Naive B cell (primary cell): Measurements from ENCODE around the gene ANKRD13D. TPM values are rescaled to one million over a fixed set of nuclear protein-coding genes. Genes with fewer than 3 reads are reported as not detected.
A peak's percentile ranks its signal among the peaks of the same experiment; 100 is the strongest.
"Not testable (repeated sequence)": the region's sequence is repeated elsewhere in the genome, so short reads cannot be mapped to it uniquely, and the experiment has no call there.

Source experiments
- ATAC-seq, 2 donors: fragments of 150-1000 bp; cut with Tn5 transposase; 2 replicates each; pipeline ENCODE4 v1.10.0; 2021; ENCODE audit warnings: low read depth in 2 of 2, mild to moderate bottlenecking in 2 of 2, moderate library complexity in 2 of 2
- DNase-seq: peaks from one replicate; pipeline ENCODE4 v3.0.0; 2022
- H3K27ac Mint-ChIP-seq, 6 donors: one replicate each; pipeline ENCODE4 v1.8.0; 2020 to 2022; ENCODE audit warnings: mild to moderate bottlenecking in 6 of 6, mixed read lengths in 6 of 6, moderate library complexity in 5 of 6, inconsistent platforms in 2 of 6
- H3K27me3 Mint-ChIP-seq, 3 donors: one replicate each; pipeline ENCODE4 v1.8.0; 2021 to 2022; ENCODE audit warnings: mixed read lengths in 3 of 3, mild to moderate bottlenecking in 1 of 3
- H3K36me3 Mint-ChIP-seq, 2 donors: one replicate each; pipeline ENCODE4 v1.8.0; 2020 to 2022; ENCODE audit warnings: mixed read lengths in 2 of 2, inconsistent platforms in 1 of 2, mild to moderate bottlenecking in 1 of 2
- H3K4me1 Mint-ChIP-seq, 3 donors: one replicate each; pipeline ENCODE4 v1.8.0; 2020 to 2022; ENCODE audit warnings: mixed read lengths in 3 of 3, inconsistent platforms in 1 of 3, mild to moderate bottlenecking in 1 of 3, moderate library complexity in 1 of 3
- H3K4me3 Mint-ChIP-seq, 8 donors: one replicate each; pipeline ENCODE4 v1.8.0; 2020 to 2022; ENCODE audit warnings: mild to moderate bottlenecking in 8 of 8, mixed read lengths in 8 of 8, moderate library complexity in 8 of 8, inconsistent platforms in 2 of 8
- H3K9me3 Mint-ChIP-seq, 7 donors: one replicate each; pipeline ENCODE4 v1.8.0; 2020 to 2022; ENCODE audit warnings: mixed read lengths in 7 of 7, mild to moderate bottlenecking in 5 of 7, inconsistent platforms in 2 of 7, moderate library complexity in 1 of 7
- polyA plus RNA-seq, 6 donors: library from polyadenylated mRNA; unstranded; fragments of 300-500 nt; fragmentation: Illumina TruSeq; gene quantifications; one replicate each; pipeline ENCODE4 v1.2.3, GENCODE V29; 2021; ENCODE audit warnings: low read depth in 6 of 6

Gene ANKRD13D
- polyA plus RNA-seq, 6 donors from 2014 or later: 3.5 to 18.4 (median 8.4) TPM

DNA sequence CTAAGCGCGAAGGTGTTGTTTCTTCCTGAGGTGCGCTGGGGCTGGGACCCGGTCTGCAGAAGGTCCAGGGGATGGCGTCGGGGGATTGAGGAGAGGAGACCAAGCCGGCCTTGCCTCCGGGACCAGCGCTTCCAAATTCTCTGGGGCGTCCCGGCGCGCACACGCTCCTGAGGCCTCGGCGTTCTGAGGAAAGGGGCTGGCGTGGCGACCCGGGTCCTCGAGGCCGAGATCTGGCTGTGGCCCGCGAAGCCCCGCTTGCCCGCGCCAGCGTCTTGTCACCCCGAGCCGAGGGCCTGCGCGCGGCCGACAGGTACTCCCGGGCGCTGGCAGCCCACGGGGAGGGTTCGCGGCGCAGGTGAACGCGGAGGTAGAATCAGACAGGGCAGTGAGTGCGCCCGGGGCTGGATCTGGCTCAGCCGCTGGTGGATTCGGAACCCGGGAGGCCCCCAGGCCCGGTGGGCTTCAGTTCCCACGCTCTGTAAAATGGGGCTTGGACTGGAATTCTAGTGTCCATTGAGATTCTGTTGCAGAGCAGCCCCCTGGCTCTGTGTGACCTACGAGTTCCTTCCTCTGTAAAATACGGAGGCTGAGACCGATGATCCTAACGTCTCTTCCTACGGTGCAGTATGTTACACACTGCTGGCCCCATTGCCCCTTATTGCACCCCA lies 28.9 kb downstream of the ANKRD13D start:
- DNase-seq (no peak), ATAC-seq (peak; percentile 20 to 32)
- H3K9me3 Mint-ChIP-seq: no peaks in the 10 kb centered on the region

DNA sequence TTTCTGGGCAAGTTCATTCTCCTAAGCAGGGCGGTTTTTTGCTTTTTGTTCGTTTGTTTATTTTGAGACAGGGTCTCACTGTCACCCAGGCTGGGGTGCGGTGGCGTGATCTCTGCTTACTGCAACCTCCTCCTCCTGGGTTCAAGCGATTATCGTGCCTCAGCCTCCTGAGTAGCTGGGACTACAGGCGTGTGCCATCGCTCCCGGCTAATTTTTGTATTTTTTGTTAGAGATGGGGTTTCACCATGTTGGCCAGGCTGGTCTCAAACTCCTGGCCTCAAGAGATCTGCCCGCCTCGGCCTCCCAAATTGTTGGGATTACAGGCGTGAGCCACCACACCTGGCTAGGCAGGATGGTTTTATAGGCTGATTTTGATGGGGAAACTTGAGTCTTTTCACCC lies 29.8 kb downstream of the ANKRD13D start:
- not testable (repeated sequence) for ATAC-seq, H3K36me3 Mint-ChIP-seq, DNase-seq, H3K9me3 Mint-ChIP-seq, H3K27me3 Mint-ChIP-seq
- peaks cover 24 to 43% (median 36%) of the 10 kb centered on the region in 3 donors for H3K4me1 Mint-ChIP-seq
- peak overlapping the region; percentile 91 to 100 (median 98) for H3K4me3 Mint-ChIP-seq
- peak overlapping the region in 1 of 6 donors; percentile 60 for H3K27ac Mint-ChIP-seq

More for the DNA sequence above, 28.9 kb downstream of the ANKRD13D start:
- Mint-ChIP-seq H3K4me1 (peaks cover 29 to 48% (median 42%) of the 10 kb centered on the region in 3 donors), H3K27me3 (no peaks in the 10 kb centered on the region), H3K36me3 (peaks cover 0 to 4% of the 10 kb centered on the region in 2 donors), H3K4me3 (peak overlapping the region; percentile 91 to 100 (median 98)), H3K27ac (peak overlapping the region; percentile 93 to 99 (median 96))

DNA sequence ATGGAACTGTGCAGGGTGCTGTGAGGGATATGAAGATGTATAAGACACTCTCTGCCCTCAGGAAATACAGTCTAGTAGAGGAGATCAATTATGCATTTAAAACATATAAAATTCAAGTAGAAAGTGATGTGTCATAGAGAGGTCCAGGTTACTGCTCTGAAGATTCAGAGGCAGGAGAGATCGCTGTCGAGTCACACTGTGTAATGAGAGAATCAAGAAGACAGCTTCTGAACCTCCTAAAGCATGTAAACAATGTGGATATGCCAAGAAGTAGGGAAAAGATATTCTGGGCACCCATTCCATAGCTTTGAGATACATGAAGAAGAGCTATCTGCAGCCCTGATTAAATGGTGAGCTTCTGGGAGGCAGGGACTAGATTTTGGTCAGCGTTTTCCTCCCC lies 30.9 kb downstream of the ANKRD13D start:
- Mint-ChIP-seq H3K36me3 (peaks cover 0 to 4% of the 10 kb centered on the region in 2 donors), H3K4me1 (peaks cover 24 to 38% (median 35%) of the 10 kb centered on the region in 3 donors), H3K4me3 (peak overlapping the region in 1 of 8 donors; percentile 98), H3K27ac (no peak overlapping the region), H3K9me3 (no peaks in the 10 kb centered on the region), H3K27me3 (no peaks in the 10 kb centered on the region)
- DNase-seq (no peak), ATAC-seq (no peak)

DNA sequence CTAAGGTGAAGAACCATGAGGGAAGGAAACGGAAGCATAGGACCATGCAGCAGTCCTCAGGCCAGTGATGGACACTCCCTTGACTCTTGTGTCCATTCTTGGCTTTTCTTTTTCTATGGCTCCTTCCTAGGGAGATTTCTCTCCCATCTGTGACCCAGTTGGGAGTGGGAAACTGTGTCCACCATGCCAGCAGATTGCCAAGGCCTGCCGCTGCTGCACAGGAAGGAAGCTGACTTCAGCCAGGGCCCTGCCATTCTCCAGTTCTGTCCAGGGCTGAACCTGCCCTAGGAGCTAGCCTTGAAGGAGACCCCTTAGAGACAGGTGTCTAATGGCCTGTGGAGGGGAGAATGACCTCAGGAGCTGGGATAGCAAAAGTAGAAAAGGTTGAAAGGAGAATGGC lies 31.6 kb downstream of the ANKRD13D start:
- Mint-ChIP-seq H3K4me3 (peak overlapping the region in 1 of 8 donors; percentile 98), H3K4me1 (peaks cover 24 to 38% (median 35%) of the 10 kb centered on the region in 3 donors), H3K27ac (no peak overlapping the region), H3K36me3 (peaks cover 0 to 4% of the 10 kb centered on the region in 2 donors), H3K9me3 (no peaks in the 10 kb centered on the region), H3K27me3 (no peaks in the 10 kb centered on the region)
- no peak for ATAC-seq
- DNase-seq: no peak

DNA sequence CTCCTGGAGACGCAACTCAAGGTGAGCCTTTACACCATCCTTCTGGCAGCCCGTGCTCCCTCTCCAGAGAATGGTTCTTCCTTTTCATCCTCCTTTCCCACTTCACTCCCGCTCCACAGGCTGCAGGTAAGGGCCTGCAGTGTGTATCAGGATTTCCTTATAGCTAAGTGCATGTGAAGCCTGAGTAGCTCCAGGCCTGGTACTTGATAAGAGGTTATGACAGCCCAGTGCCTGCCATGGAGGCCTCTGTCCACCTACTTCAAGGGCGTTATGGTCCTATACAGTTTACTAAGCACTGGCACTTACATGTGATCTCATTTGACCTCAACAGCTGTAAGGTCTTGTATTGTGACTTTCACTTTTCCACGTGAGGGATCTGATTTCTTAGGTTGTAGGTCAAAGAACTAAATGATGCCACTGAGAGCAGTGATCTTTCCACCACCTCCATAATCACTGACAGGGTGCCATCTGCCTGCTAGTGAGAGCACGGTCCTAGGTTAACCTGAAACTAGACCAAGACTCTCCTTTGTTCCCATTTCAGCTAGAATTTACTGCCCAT lies 32.3 kb downstream of the ANKRD13D start:
- peaks cover 23 to 38% (median 35%) of the 10 kb centered on the region in 3 donors for H3K4me1 Mint-ChIP-seq
- H3K36me3 Mint-ChIP-seq: peaks cover 0 to 8% of the 10 kb centered on the region in 2 donors
- peak overlapping the region in 1 of 8 donors; percentile 13 for H3K4me3 Mint-ChIP-seq

DNA sequence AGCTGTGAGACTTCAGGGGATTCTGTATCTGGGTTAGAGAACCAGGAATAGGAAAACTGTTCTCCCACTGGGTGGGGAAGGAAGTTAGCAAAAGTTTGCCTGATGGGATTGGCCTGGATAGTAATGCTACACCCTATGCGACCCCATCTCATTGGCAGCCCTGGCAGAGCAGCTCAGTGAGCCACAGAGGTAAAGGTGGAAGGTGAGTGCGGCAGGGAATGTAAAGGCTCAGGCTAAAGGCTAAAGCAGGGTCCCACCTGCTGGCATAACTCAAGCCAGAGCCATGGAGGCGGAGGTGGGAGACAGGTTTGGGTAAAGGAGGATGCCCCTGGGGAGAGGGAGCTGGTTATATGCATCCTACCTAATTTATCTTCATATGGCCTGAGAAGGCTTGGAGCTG lies 32.9 kb downstream of the ANKRD13D start:
- peaks cover 0 to 8% of the 10 kb centered on the region in 2 donors for H3K36me3 Mint-ChIP-seq
- DNase-seq: no peak
- peaks cover 19 to 35% (median 32%) of the 10 kb centered on the region in 3 donors for H3K4me1 Mint-ChIP-seq
- ATAC-seq: no peak
- no peak overlapping the region for H3K27ac Mint-ChIP-seq
- H3K9me3 Mint-ChIP-seq: no peaks in the 10 kb centered on the region
- no peaks in the 10 kb centered on the region for H3K27me3 Mint-ChIP-seq
- H3K4me3 Mint-ChIP-seq: peak overlapping the region in 2 of 8 donors; percentile 13 to 41

More for the DNA sequence above, 32.3 kb downstream of the ANKRD13D start:
- Mint-ChIP-seq H3K27me3 (no peaks in the 10 kb centered on the region), H3K9me3 (no peaks in the 10 kb centered on the region), H3K27ac (peak overlapping the region in 1 of 6 donors; percentile 27)
- DNase-seq (no peak), ATAC-seq (no peak)

DNA sequence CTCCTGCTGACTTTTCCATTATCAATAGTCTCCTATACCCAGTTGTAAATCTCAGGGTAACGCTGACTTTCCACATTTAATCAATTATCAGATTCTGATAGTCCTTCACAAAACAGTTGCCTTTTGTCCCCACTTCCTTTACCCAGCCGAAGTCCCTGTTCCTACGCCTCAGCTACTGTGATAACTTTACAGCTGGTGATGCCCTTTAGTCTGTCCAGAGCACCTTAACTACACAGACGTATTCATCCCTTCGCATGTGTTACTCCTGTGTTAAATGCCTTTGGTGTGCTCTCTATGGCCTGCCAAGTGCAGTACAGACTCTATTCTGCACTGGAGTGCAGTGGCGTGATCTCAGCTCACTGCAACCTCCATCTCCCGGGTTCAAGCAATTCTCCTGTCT lies 34.4 kb downstream of the ANKRD13D start:
- Mint-ChIP-seq H3K9me3 (no peaks in the 10 kb centered on the region), H3K27ac (peak overlapping the region in 1 of 6 donors; percentile 19), H3K4me1 (peaks cover 12 to 27% (median 22%) of the 10 kb centered on the region in 3 donors), H3K4me3 (peak overlapping the region in 1 of 8 donors; percentile 30), H3K36me3 (peaks cover 0 to 4% of the 10 kb centered on the region in 2 donors), H3K27me3 (no peaks in the 10 kb centered on the region)
- ATAC-seq (no peak), DNase-seq (no peak)

DNA sequence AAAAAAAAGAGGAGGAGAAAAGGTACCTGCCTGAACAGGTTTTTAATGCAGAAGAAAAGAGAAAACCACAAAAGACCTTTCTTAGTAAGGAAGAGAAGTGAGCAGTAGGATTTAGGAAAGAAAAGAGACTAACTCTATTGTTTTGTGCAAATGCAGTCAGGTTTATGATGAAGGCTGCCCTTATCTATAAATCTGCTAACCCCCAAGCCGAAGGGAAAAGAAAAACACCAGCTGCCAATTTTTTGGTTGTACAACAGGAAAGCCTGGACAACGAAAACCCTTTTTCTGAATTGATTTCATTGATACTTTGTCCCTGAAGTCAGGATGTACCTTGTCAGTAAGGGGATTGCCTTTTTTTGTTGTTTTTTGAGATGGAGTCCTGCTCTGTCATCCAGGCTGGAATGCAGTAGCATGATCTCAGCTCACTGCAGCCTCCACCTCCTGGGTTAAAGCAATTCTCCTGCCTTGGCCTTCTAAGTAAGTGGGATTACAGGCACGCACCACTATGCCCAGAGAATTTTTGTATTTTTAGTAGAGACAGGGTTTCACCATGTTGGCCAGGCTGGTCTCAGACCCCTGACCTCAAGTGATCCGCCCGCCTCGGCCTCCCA lies 43.1 kb downstream of the ANKRD13D start:
- Mint-ChIP-seq H3K9me3 (no peaks in the 10 kb centered on the region), H3K27me3 (no peaks in the 10 kb centered on the region), H3K27ac (no peak overlapping the region), H3K4me3 (no peak overlapping the region), H3K4me1 (no peaks in the 10 kb centered on the region), H3K36me3 (peaks cover 7 to 8% of the 10 kb centered on the region in 2 donors)
- no peak for ATAC-seq
- no peak for DNase-seq

DNA sequence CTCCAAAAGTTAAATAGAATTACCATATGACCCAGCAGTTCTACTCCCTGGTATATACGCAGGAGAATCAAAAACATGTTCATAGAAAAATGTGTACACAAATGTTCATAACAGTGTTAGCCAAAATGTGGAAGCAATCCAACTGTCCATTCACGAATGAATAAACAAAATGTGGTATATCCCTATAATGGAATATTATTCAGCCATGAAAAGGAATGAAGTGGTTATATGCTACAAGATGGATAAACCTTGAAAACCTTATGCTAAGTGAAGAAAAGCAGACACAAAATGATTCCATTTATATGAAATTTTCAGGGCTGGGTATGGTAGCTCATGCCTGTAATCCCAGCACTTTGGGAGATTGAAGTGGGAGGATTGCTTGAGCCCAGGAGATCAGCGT lies 48.2 kb downstream of the ANKRD13D start:
- peaks cover 0 to under 1% (median 0%) of the 10 kb centered on the region in 3 donors for H3K4me1 Mint-ChIP-seq
- no peaks in the 10 kb centered on the region for H3K9me3 Mint-ChIP-seq
- ATAC-seq (no peak), DNase-seq (no peak)
- H3K27ac Mint-ChIP-seq: no peak overlapping the region
- no peaks in the 10 kb centered on the region for H3K27me3 Mint-ChIP-seq
- no peak overlapping the region for H3K4me3 Mint-ChIP-seq
- peaks cover 0 to 8% of the 10 kb centered on the region in 2 donors for H3K36me3 Mint-ChIP-seq

DNA sequence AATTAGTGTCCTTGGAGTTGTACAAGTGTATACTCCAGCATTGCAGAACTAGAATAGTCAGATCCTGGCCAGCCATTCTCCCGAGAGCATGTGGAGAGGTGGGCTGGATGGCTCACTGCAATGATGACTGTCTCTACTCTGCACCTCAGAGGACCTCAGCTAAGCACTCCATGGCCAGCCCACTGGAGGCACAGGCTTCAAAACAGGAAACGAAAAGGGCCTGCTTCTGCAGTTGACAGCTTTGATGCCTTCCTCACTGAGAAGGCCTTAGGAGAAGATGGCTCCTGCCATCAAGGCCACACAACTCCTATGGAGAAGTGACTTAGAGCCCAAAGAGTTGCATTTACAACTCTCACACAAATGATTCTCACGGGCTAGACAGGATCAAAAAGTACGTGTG lies 55.2 kb downstream of the ANKRD13D start:
- ATAC-seq: peak; percentile 62 to 66

DNA sequence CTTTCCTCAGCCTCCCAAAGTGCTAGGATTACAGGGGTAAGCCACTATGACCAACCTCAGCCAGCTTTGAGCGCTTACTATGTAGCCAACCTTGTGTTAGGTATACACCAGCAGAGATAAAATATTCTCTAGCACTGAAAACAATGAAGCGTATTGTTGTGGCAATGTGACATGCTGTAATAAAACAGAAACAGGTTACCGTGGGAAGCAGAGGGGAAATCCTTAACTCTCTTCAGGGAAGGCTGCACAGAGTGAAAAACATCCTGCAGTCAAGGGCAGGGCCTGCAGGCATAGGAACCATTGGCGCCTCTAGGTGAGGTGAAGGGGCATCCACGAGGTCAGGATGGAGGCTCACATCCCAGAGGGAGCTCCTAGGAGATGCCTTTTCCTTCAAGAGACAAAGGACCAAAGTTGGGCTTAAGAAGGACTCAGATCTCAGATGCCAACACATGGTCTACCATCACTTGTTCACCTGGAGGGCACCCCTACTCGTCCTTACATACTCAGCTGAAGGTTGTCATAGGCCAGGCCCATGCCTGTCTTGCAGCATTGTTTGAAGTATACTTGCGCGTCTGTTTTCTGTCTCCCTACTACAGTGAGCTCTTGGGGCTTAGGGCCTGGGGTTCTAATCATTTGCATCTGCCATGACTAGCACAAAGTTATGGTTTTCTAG lies 56.3 kb downstream of the ANKRD13D start:
- H3K9me3 Mint-ChIP-seq: no peaks in the 10 kb centered on the region
- peak overlapping the region; percentile 61 to 85 (median 69) for H3K4me3 Mint-ChIP-seq
- peak overlapping the region; percentile 89 to 98 (median 95) for H3K27ac Mint-ChIP-seq
- peaks cover 56 to 70% (median 59%) of the 10 kb centered on the region in 3 donors for H3K4me1 Mint-ChIP-seq
- ATAC-seq (peak; percentile 78 to 80), DNase-seq (peak; percentile 46)
- H3K36me3 Mint-ChIP-seq: no peaks in the 10 kb centered on the region
- no peaks in the 10 kb centered on the region for H3K27me3 Mint-ChIP-seq

More for the DNA sequence above, 55.2 kb downstream of the ANKRD13D start:
- Mint-ChIP-seq H3K4me3 (peak overlapping the region; percentile 18 to 85 (median 78)), H3K36me3 (no peaks in the 10 kb centered on the region), H3K9me3 (no peaks in the 10 kb centered on the region), H3K27ac (peak overlapping the region; percentile 83 to 98 (median 95)), H3K4me1 (peaks cover 46 to 59% (median 47%) of the 10 kb centered on the region in 3 donors), H3K27me3 (no peaks in the 10 kb centered on the region)
- no peak for DNase-seq

DNA sequence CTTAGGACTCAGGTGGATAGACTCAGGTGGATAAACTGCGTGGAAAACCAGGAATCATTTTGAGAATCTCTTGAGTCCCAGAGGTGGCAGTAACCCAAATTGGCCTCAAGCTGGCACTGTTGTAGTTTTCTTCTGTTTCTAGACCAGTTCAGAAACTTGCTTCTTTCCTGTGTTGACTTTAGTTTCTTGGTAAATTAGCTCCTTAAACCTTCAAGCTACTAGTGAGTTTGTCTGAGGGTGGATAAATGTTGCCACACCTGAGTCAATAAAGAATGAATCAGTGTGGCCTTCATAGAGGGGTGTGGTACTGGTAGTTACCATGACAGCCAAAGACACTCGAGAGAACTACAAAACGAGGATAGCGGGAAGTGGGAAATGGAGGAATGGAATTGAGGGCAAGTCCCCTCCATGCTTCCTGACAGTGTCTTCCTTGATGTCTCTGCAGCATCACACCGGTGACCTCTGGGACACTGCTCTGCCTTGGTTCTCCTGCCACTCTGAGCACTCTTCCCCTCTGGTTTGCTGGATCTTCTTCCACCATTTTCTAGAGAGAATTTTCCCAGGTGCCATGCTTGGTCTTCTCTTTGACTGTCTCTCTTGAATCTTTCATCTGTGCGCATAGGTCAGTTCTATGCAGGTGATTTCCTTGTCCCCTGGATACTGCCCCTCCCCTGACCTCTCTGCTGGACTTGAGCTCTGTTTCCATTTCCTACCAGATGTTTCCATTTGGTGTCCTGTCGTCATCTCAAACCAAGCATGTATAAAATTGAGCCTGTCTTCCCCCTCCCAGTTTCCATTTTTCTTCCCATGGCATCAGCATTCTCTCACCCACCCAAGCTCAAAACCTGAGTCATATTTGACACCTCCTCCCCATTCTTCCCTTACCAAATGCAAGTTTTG lies 57.1 kb downstream of the ANKRD13D start:
- DNase-seq: no peak
- Mint-ChIP-seq H3K36me3 (no peaks in the 10 kb centered on the region), H3K4me3 (peak overlapping the region; percentile 24 to 85 (median 62)), H3K27me3 (no peaks in the 10 kb centered on the region), H3K9me3 (no peaks in the 10 kb centered on the region), H3K4me1 (peaks cover 58 to 78% (median 63%) of the 10 kb centered on the region in 3 donors), H3K27ac (peak overlapping the region in 5 of 6 donors; percentile 47 to 95 (median 91))
- peak; percentile 41 to 56 for ATAC-seq
